NCI-H82 treated with DMSO at 0.1 percent for 48 hours (cell line): ENCODE results near the gene ARMC9.
"Not testable (repeated sequence)": the region's sequence is repeated elsewhere in the genome, so short reads cannot be mapped to it uniquely, and the experiment has no call there.

Experiments
- DNase-seq: peaks from one replicate; lab custom pipeline; 2025; ENCODE audit not compliant: unreplicated experiment; lab: John Stamatoyannopoulos, UW

Gene ARMC9

DNA sequence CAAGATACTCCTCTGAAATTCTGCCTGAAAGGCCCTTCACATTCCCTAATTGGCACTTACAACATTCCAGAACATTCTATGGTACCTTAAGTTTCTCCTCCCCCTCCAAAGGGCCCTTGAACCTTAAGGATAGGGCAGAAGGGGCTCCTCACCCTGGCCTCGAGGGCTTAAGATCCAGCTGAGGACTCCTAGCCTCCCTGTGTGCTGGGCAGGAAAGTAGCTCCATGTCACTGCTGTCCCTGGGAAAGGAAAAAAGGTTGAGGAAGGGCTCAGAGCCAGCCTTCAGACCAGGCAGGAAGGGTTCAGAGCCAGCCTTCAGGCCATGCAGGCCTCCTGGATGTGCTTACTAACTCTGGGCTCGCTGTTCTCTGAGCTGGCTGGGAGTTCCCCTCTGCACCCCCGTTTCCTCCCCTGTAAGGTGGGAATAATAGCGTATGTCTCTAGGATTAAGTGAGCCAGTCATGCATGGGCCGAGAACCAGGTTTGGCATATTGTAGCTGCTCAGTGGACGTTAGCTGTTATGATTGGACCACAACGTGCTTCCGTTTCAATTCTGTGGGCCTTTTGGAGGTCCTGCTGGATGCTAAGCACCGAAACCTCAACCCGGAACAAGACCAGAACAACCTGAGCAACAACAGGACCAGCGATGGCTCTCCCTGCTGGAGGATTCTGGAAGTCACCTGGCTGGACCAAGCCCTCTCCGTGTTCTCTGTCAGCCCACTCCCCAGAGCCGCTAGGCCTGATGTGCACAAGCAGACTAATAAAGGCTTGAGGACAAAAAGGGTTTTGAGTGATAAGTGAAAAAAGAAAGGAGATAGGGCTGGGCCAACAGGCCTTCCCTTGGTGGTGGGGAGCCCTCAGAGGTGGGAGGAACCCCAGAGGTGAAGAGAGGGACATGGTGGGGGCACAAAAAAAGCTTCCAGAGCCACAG lies 196.0 kb downstream of the ARMC9 start:
- DNase-seq: no peak

DNA sequence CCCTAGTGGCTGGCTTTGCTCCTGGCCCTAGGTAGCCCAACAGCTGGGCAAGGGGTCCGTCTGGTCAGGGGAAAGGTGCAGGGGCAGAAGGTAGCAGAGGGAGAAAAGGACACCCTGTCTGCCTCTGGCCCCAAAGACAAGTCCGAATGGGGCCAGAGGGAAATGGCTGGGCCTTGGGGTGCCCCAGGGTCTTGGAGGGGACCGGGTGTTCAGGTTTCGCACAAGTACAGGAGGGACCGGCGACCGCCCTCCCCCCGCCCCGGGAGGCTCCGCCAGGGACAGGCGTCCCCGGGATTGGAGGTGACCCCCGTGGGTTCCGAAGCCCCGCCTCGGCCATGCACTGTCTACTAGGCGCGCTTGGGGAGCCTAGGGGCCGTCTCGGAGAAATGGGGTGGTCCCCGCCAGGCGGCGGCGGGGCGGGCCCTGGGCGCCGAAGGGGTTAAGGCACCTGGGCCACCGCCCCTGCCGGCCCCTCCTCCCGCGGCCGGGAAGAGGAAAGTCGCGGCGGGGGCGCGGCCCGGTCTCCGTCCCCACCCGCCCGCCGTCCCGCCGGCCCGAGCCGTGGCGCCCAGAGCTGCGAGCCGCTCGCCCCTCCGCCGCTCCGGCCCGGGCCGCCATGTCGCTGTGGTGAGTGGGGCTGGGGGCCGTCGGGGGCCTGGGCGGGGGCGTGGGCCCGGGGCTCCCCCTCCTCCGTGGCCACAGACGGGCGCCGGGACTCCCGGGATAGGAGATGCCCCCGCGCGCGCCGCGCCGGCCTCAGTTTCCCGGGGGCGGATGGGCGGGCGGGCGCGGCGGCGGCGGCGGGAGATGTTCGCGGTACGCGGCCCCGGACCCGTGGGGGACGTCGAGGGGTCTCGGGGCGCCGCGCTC lies 197.0 kb downstream of the ARMC9 start, which contains the start of gene B3GNT7:
TSS of gene B3GNT7 (plus strand) at position 523 of the 870 bp plus-strand sequence. CDS start at position 617, 94 bp downstream.
- DNase-seq: no peak

DNA sequence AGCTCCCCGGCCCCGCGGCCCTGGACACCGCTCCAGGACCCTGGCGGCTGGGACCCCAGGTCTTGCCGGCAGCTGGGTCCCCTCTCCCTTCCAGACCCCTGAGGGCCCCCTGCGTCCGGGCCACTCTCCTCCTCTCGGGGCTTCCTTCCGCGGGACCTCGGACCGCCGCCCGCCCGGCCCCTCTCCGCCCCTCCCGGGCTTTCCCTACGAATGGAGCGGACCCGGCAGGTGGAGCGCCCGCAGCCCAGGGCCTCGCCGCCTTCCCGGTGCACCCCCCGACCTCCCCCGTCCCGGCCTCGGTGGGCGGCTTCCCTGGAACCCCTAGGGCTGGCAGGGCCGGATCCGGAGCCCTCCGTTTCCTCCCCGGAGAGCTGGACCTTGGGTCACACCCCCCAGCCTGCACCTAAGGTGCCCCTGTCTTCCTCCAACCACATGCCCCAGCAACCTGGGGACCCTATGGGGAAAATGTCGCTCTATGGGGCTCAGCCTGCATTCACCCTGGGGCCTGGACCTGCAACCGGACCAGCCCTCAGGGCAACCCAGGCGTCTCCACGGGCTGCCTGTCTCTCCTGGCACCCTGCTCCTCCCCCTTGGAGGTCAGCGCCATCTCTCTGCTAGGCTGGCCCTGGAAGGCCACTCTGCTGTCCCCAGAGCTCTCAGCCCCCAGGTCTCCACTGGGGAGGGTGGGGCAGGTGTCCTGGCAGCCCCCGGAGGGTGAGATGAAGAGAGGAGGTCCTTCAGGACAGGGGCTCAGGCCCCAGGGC lies 197.8 kb downstream of the ARMC9 start:
- DNase-seq: no peak

DNA sequence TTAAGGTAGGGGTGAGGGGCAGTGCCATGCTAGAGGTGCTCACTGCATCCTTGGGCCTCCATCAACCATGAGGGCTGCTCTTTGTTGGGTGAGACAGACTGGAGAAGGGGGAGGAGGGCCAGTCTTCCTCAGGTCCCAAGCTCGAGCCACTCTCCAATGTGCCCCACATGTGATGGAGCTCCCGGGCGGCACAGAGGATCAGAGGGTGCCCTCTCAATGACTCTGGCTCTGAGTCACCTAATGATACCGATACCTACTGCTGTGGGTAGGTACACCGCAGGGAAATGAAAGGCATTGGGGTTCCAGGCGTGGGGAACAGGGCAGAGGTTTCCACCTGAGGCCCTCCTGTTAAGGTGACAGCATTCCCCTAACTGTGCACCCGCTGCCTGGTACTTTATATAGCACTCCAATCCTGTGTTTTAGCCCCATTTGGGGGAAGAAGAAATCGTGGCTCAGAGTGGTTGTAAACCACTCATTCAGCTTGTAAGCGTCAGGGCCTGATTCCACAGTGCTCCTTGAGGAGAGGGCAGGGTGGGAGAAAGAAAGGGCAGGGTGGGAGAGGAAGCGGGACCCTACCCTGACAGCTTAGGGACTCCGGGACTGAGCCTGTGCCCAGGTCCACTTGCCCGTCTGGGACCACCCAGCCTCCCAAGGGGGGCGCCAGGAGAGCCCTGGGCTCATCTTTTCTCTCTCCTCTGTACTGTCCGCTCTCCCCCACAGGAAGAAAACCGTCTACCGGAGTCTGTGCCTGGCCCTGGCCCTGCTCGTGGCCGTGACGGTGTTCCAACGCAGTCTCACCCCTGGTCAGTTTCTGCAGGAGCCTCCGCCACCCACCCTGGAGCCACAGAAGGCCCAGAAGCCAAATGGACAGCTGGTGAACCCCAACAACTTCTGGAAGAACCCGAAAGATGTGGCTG lies 198.8 kb downstream of the ARMC9 start:
- no peak for DNase-seq

DNA sequence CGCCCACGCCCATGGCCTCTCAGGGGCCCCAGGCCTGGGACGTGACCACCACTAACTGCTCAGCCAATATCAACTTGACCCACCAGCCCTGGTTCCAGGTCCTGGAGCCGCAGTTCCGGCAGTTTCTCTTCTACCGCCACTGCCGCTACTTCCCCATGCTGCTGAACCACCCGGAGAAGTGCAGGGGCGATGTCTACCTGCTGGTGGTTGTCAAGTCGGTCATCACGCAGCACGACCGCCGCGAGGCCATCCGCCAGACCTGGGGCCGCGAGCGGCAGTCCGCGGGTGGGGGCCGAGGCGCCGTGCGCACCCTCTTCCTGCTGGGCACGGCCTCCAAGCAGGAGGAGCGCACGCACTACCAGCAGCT lies 199.5 kb downstream of the ARMC9 start:
- no peak for DNase-seq

DNA sequence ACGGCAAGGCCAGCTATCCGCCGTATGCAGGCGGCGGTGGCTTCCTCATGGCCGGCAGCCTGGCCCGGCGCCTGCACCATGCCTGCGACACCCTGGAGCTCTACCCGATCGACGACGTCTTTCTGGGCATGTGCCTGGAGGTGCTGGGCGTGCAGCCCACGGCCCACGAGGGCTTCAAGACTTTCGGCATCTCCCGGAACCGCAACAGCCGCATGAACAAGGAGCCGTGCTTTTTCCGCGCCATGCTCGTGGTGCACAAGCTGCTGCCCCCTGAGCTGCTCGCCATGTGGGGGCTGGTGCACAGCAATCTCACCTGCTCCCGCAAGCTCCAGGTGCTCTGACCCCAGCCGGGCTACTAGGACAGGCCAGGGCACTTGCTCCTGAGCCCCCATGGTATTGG lies 200.2 kb downstream of the ARMC9 start:
- DNase-seq: no peak

DNA sequence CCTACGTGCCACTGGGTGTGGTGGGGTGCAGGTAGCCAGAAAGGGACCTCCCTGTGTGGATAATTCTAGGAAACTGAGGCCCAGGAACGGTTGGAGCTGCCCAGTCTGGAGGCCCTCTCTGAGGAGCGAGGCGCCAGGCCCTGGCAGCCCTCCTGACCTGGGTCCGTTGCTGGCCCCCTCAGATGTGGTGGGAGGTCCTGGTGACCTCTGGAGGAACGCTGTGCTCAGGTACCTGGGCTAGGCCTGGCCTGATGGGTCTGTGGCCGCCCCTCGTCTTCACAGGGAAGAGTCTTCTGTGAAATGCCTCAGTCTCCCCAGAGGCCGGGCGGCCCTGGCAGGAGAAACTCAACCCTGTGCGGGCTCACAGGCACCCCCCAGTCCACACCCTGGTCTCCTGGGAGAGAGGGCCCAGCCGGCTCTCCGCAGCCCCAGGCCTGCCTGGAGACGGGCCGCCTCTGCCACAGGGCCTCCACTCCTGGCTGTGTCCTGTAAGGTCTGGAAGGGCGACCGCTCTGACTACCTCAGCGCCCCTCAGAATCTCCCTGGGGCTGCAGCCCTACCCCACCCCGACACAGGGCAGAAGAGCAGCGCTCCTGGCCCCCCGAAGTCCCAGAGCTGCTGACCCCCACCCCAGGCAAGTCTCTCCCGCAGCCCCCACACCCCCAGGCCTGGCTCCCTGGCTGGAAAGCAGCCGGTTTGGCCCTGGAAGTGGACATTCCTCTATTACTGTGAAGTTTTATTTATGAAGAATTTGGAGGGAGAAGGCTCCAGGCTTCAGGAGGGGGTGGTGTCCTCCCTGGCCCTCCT lies 200.8 kb downstream of the ARMC9 start:
- no peak for DNase-seq

DNA sequence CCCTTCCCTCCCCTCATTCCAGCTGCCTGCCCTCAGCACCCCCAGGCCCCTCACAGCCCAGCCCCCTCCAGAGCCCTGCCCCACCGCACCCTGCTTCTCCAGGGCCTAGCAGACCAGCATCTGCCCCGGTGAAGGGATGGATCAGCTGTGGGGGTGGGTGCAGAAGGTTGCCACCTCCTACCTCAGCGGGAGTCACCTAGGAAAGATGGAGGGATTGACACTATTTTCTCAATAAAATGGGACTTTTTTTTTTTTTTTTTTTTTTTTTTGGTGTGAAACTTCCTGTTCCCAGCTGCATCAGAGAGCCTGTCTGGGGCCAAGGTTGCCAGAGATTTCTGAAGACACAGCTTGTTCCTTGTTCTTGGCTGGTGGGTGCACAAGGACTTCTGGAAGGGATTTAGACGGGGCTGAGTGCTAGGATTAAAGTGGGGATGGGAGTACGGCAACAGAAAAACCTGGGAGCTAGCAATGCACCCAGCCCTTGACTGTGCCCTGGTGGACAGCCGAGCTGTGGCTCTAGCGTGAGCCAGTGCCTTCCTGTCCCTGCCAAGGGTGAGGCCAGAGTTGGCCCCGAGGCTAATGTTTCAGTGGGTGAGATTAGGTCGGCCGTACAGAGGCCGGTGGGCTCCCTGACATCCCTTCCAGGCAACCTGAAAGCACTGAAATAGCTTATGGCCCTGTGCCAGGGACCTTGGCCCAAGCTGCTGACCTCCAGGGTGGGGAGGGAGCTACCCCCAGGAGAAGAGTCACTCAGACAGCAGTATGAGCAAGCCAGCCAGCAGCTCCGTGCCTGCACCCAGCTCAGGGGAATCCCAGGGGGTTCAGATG lies 201.6 kb downstream of the ARMC9 start:
- DNase-seq: peak; percentile 41

DNA sequence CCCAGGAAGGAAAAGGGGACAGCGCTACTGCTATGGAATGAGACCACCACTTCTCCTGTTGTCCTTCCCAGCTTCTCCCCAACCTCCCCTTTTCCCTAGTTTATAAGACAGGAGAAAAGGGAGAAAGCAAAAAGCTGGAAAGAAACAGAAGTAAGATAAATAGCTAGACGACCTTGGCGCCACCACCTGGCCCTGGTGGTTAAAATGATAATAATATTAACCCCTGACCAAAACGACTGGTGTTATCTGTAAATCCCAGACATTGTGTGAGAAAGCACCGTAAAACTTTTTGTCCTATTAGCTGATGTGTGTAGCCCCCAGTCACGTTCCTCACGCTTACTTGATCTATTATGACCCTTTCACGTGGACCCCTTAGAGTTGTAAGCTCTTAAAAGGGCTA lies 202.2 kb downstream of the ARMC9 start:
- not testable (repeated sequence) for DNase-seq

DNA sequence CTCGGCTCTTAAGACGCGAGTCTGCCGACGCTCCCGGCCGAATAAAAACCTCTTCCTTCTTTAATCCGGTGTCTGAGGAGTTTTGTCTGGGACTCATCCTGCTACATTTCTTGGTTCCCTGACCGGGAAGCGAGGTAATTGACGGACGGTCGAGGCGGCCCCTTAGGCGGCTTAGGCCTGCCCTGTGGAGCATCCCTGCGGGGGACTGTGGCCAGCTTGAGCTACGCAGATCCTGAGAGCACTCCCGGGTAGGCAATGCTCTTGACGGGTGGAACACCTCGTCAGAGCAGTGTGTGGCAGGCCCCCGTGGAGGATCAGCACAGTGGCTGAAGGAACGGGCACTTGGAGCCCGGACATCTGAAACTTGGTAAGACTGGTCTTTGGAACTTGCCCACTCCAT lies 202.7 kb downstream of the ARMC9 start:
- not testable (repeated sequence) for DNase-seq

DNA sequence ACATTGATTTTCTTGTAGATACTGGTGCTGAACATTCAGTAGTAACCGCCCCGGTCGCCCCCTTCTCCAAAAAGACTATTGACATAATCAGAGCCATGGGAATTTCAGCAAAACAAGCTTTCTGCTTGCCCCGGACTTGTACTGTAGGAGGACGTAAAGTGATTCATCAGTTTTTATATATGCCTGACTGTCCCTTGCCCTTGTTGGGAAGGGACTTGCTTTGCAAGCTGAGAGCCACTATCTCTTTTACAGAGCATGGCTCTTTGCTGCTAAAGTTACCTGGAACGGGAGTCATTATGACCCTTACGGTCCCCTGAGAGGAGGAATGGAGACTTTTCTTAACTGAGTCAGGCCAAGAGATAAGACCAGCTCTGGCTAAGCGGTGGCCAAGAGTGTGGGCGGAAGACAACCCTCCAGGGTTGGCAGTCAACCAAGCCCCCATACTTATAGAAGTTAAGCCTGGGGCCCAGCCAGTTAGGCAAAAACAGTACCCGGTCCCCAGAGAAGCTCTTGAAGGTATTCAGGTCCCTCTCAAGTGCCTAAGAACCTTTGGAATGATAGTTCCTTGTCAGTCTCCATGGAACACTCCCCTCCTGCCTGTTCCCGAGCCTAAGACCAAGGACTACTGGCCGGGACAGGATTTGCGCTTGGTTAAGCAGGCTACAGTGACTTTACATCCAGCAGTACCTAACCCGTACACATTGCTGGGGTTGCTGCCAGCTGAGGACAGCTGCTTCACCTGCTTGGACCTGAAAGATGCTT lies 205.2 kb downstream of the ARMC9 start:
- DNase-seq: not testable (repeated sequence)

DNA sequence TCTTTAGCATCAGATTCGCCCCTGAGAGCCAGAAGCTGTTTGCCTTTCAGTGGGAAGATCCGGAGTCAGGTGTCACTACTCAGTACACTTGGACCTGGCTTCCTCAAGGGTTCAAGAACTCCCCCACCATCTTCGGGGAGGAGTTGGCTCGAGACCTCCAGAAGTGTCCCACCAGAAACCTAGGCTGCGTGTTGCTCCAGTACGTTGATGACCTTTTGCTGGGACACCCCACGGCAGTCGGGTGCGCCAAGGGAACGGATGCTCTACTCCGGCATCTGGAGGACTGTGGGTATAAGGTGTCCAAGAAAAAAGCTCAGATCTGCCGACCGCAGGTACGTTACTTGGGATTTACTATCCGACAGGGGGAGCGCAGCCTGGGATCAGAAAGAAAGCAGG lies 205.8 kb downstream of the ARMC9 start:
- DNase-seq: not testable (repeated sequence)

DNA sequence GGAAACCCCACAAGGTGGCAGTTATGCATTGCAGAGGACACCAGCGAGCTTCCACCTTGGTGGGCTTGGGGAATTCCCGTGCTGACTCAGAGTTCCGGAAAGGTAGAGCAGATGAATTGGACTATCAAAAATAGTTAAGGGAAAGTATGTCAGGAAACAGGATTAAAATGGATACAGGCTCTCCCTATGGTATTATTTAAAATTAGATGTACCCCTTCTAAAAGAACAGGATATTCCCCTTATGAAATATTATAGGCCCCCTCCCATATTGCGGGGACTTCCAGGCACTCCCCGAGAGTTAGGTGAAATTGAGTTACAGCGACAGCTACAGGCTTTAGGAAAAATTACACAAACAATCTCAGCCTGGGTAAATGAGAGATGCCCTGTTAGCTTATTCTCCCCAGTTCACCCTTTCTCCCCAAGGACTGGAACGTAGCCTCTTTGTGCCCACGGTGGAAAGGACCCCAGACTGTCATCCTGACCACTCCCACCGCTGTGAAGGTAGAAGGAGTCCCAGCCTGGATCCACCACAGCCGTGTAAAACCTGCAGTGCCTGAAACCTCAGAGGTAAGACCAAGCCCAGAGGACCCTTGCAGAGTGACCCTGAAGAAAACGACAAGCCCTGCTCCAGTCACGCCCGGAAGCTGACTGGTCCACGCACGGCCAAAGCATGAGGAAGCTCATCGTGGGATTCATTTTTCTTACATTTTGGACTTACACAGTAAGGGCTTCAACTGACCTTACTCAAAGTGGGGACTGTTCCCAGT lies 207.4 kb downstream of the ARMC9 start:
- not testable (repeated sequence) for DNase-seq

DNA sequence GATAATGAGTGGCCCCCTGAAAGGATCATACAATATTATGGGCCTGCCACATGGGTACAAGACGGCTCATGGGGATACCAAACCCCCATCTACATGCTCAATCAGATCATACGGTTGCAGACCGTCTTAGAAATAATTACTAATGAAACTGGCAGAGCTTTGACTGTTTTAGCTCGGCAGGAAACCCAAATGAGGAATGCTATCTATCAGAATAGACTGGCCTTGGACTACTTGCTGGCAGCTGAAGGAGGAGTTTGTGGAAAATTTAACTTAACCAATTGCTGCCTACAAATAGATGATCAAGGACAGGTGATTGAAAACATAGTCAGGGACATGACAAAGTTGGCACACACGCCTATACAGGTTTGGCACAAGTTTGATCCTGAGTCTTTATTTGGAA lies 209.3 kb downstream of the ARMC9 start:
- not testable (repeated sequence) for DNase-seq

DNA sequence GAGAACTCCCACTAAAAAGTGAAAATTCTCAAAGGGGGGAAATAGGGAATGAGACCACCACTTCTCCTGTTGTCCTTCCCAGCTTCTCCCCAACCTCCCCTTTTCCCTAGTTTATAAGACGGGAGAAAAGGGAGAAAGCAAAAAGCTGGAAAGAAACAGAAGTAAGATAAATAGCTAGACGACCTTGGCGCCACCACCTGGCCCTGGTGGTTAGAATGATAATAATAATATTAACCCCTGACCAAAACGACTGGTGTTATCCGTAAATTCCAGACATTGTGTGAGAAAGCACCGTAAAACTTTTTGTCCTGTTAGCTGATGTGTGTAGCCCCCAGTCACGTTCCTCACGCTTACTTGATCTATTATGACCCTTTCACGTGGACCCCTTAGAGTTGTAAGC lies 209.9 kb downstream of the ARMC9 start:
- not testable (repeated sequence) for DNase-seq

DNA sequence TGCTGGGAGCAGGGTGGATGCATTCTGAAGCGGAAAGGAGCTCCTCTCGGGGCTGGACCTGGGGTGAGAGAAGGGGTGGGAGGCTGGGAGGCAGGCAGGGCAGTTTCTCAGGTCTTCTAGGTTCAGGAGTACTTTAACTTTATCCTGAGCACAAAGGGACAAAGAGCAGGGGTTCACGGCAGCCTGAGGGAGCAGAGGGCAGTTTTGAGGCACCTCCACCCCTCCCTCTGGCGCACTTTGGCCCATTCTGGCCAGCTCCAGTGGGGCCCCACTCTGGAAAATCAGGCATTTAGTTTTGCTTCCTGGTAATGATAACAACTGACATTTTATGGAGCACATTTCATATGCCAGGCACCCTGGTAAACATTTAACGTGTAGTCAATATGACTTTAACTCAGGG lies 211.3 kb downstream of the ARMC9 start:
- no peak for DNase-seq
